ENCODE data around the gene PTPRN2.
"Not testable (repeated sequence)": the region's sequence is repeated elsewhere in the genome, so short reads cannot be mapped to it uniquely, and the experiment has no call there.

The PTPRN2 gene

DNA sequence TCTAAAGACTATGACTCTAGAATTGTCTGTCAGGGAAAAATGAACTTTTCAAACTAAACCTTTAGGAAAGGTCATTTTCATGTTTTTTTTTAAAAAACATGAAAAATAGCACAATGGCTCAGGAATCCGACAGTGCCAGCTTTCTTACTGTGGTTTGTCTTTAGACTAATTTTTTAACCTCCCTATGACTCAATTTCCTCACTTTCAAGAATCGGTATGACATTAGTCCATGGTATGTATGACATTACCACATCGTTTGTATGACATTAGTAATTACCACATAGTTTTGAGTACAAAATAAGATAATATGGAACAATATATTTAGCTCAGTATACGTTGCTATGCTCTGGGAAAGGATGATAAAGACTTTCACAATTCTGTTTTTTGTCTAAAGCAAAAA, 383.2 kb downstream of the PTPRN2 start:
- ChIA-PET POLR2A (no interaction called here), CTCF (no interaction called here)
- H3K4me3 ChIP-seq (ENCODE audit: low read depth, low read length), result no peak overlapping the region
- DNase-seq (ENCODE audit: low read depth, low spot score), result no peak
- TF ChIP-seq, protein P1, sequence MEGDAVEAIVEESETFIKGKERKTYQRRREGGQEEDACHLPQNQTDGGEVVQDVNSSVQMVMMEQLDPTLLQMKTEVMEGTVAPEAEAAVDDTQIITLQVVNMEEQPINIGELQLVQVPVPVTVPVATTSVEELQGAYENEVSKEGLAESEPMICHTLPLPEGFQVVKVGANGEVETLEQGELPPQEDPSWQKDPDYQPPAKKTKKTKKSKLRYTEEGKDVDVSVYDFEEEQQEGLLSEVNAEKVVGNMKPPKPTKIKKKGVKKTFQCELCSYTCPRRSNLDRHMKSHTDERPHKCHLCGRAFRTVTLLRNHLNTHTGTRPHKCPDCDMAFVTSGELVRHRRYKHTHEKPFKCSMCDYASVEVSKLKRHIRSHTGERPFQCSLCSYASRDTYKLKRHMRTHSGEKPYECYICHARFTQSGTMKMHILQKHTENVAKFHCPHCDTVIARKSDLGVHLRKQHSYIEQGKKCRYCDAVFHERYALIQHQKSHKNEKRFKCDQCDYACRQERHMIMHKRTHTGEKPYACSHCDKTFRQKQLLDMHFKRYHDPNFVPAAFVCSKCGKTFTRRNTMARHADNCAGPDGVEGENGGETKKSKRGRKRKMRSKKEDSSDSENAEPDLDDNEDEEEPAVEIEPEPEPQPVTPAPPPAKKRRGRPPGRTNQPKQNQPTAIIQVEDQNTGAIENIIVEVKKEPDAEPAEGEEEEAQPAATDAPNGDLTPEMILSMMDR (IDR thresholded peaks at IDR 0.05; ENCODE audit: insufficient read depth, low read length, missing control alignments), result no peak

DNA sequence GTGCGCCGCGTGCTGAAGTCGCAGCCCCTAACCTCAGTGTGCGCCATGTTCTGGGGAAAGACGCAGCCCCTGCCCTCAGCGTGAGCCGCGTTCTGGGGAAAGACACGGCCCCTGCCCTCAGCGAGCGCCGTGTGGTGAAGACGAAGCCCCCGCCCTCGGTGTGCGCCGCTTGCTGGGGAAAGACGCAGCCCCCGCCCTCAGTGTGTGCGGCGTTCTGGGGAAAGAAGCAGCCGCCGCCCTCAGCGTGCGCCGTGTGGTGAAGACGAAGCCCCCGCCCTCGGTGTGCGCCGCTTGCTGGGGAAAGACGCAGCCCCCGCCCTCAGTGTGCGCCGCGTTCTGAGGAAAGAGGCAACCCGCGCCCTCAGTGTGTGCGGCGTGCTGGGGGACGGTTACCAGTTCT, 383.7 kb downstream of the PTPRN2 start:
- H3K4me3 ChIP-seq (ENCODE audit: low read depth, low read length); DNase-seq (ENCODE audit: low read depth, low spot score); CTCF ChIA-PET; POLR2A ChIA-PET: not testable (repeated sequence)

GRCh38 chr7:158194365-158194900, 393.2 kb downstream of the PTPRN2 start:
- H3K4me3 ChIP-seq (ENCODE audit: low read depth, low read length), result no peak overlapping the region
- no peak for DNase-seq (ENCODE audit: low read depth, low spot score)
- POLR2A ChIA-PET, result no interaction called here
- TF ChIP-seq, protein P1 (IDR thresholded peaks at IDR 0.05; ENCODE audit: insufficient read depth, low read length, missing control alignments), result no peak
- CTCF ChIA-PET, result no interaction called here

- POLR2A ChIA-PET, result no interaction called here
- CTCF ChIA-PET, result no interaction called here
- H3K4me3 ChIP-seq (ENCODE audit: low read depth, low read length), result no peak overlapping the region
- TF ChIP-seq, protein P1 (IDR thresholded peaks at IDR 0.05; ENCODE audit: insufficient read depth, low read length, missing control alignments), result no peak
- DNase-seq (ENCODE audit: low read depth, low spot score), result no peak
These were observed 394.2 kb downstream of the PTPRN2 start for GRCh38 chr7:158193446-158193845.

- CTCF ChIA-PET, result no interaction called here
- POLR2A ChIA-PET, result no interaction called here
- H3K4me3 ChIP-seq (ENCODE audit: low read depth, low read length), result no peak overlapping the region
- TF ChIP-seq, protein P1 (IDR thresholded peaks at IDR 0.05; ENCODE audit: insufficient read depth, low read length, missing control alignments), result no peak
- DNase-seq (ENCODE audit: low read depth, low spot score), result no peak
These were observed 394.7 kb downstream of the PTPRN2 start for GRCh38 chr7:158192956-158193355.

DNA sequence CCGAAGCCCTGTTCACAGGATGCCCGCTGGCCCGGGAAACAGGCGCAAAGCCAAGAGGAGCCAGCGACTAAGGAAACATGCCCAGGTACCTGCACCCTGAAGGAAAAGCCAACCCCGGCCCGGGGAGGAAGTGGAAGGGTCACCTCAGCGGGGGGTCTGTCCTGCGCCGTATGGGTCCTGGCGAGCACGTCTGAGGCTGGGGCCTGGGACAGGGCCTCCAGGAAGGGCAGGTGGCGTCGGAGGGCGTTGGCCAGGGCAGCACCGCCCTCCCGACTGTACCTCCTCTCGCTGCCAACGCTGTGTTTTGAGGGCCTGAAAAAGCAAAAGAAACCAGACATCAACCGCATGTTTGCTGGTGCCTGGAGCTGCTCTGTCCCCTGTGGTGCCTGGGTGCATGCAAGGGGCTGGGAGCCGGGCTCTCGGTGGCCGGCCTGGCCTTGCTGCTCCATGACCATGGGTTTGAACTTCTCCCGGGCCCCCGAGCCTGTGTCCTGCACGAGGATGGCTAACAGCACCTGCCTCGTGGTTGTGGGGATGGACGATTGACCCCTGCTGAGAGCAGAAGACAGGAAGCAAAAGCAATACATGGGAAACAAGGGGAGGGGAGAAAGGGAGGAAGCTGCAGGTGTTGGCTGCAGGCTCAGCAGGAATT, 395.3 kb downstream of the PTPRN2 start:
- CTCF ChIA-PET, result no interaction called here
- H3K4me3 ChIP-seq (ENCODE audit: low read depth, low read length), result no peak overlapping the region
- POLR2A ChIA-PET, result no interaction called here
- TF ChIP-seq, protein P1 (IDR thresholded peaks at IDR 0.05; ENCODE audit: insufficient read depth, low read length, missing control alignments), result no peak
- no peak for DNase-seq (ENCODE audit: low read depth, low spot score)

DNA sequence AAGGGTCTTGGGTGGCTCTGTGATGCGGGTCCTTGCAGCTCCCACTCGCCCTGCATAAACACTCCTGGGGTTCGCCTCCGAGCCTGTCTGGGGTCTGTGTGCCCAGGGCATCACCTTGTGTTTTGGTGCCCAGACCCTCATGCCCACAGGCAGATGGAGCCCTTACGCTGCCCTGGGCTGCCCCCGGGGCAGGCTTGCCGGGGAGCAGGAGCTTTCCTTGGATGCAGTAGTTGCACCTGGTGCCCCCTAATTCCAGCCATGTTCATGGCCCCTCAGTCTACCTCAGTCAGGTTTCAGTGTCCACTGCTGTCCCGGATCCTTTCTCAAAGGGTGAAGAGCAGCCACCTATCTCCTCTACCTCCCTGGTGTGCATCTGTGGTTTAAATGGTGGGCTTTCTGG, 396.0 kb downstream of the PTPRN2 start:
- no peak for DNase-seq (ENCODE audit: low read depth, low spot score)
- TF ChIP-seq, protein P1 (IDR thresholded peaks at IDR 0.05; ENCODE audit: insufficient read depth, low read length, missing control alignments), result no peak
- POLR2A ChIA-PET, result no interaction called here
- CTCF ChIA-PET, result no interaction called here
- H3K4me3 ChIP-seq (ENCODE audit: low read depth, low read length), result no peak overlapping the region

Data from AG04449 (cell line).